Measurements from ENCODE around the gene ANKS6.

Gene ANKS6

DNA sequence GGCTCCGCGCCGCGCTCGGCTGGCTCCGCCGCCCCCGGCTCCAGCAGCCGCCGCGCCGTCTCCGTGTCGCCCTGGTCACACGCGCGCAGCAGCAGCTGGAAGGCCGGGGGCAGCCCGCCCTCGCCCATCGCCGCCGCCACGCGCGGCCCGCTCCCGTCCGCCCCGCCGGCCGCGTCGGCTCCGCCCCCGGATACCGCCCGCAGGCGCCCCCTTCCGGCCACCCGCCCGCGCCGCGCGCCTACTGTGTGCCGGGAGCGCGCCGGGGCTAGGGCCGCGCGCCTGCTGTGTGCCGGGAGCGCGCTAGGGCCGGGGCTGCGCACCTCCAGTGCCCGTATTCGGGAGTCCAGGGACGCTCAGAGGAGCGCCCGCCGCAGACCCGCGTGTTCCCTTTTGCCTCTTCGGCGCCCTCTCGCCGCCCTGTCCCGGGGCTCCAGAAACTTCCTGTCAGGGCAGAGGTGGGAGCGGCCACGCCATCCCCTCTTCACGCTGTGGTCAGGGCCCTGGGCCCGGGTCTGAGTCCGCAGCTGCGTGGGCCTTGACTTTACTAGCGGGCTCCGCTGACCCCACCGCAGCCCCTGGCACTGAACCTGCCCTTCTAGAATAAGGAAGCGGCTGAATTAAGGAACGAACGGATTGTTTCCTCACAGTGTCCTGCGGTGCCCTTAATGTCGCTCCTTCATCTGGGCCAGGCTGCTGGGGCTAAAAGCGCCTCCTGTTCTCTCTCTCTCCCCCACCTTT, at the start of gene ANKS6:
TSS of gene ANKS6 (minus strand) at position 192 of the 738 bp plus-strand sequence. CDS start at position 128, 64 bp downstream.
- peak in 52 of 58 donors; percentile 17 to 83 (median 69) for DNase-seq

DNA sequence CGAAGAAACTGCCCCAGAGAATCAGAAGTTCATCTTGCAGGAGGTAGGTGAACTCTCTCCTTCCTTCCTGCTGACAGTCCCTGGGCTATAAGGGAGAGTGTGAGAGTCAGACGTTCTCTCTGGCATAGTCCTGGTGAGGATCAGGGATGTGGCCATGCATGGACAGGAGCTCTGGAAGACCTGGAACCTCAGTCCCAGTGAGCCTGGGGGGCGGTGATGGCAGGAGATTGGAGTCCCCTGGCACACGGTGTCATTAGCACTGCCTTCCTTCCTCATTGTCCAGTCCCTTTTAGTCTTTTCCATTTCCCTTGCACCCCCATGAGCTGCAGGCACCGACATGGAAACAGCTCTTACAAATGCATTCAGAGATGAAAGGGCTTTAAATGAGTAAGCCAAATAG, 49.7 kb upstream of the ANKS6 start:
- DNase-seq, result no peak

DNA sequence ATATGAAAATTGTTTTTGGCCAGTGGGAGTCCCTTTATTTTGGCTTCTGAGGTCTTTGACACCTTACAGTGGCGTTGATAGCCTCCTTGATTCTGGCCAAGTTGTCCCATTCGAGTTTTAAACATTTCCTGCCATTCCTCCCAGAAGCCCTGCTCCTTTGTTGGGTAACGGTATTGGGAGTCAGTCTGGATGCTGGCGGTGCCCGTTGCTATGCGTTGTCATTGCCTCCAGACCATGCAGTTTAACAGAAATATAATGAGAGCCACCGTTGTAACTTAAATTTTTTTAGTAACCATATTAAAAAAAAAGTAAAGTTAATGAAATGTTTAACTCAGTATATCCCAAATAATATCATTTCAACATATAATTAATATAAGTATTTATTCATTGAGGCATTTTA, 46.2 kb upstream of the ANKS6 start:
- no peak for DNase-seq

DNA sequence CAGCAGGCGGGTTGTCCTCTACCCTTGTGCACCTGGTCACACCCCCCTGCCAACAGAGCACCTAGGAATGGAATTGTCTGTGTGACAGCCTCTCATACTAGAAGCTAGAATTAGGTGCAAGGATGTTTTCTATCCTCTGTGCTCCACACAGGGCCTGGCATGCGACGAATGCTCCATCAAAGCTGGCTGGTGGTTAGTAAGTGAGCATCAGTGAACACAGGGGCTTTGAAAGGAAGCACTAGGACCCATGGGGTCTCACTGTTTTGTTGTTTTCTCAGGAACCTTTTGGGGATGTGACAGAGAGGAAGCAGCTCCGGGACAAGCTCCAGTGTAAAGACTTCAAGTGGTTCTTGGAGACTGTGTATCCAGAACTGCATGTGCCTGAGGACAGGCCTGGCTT, 43.4 kb upstream of the ANKS6 start:
- DNase-seq, result no peak

DNA sequence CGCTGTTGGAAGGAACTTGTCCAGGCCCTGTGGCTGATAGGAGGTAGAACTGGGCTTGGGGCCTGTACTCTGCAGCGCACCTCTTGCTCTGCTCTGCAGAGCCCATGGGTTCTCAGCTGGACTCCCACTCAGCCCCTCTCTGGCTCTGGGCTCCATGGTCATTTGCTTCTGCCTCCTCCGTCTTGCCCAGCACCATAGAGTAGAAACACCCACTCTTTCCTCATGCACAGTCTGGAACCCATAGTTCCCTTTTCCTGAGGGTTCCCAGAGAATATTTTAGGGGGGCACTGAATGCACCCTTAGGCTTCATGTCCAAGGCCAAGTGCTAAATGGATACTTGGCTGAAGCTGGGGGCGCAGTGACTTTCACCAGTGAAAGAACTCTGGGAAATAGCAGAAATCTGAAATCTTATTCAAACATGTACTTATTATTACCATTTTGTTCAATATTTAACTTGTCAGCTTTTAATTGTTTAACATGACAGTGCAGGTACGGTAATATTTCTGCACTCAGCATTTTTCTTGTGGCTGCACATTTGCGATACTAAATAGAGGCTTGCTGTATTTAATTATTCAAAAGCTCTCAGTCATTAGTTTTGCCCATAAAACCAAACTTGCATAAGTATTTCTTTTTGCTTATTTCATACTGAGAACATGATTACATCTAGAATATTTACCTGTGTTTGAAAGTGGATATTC, 42.7 kb upstream of the ANKS6 start:
- no peak for DNase-seq

DNA sequence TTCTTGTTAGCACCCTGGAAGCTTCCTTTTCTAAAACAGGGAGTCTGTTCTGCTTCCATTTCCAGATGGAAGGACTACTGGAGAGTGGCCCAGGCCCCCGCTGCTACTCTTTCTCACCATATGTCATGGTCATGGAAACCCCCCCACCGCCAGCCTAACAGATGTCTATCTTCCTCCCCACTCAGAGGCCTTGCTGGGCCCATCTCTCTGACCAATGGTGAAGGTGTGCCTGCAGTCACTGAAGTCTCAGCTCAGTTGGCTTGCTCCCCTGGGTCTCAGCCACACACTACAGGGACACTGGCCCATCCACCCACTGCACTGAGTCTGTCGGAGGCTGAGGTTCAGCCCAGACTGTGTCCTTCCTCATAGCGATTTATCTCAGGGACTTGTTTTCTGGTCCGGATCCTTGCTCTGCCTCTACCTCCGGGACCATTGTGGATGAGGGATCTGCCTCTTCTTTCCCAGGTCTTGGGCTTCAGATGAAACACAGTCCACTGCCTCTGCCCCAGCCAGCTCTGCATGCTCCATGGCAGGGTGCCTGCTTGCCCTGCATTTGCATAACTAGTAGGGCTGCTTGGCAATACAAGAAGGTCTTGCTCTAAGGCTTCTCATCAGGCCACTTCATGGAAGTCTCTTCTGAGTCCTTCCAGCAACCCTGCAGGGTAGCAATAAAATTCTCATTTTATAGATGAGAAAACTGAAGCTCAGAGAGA, 42.0 kb upstream of the ANKS6 start:
- peak in 4 of 58 donors; percentile 2 to 7 (median 3) for DNase-seq

DNA sequence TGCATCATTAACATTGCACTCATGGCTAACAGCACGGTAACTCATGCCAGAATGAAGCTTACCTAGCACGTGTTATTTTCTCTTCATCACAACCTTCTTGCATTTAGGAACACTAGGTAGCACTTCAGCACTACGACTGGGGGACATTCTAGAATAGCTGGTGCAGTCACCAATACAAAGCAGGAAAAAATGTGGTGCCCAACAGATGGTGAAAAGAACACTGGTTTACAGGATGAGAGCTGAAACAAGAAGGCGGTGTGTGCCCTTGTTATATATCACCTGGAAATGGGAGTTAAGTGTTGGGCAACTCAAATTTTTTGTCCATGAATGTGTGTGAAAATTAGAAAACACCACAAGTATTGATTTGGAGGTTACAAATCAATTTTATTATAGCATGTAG, 41.2 kb upstream of the ANKS6 start:
- no peak for DNase-seq

DNA sequence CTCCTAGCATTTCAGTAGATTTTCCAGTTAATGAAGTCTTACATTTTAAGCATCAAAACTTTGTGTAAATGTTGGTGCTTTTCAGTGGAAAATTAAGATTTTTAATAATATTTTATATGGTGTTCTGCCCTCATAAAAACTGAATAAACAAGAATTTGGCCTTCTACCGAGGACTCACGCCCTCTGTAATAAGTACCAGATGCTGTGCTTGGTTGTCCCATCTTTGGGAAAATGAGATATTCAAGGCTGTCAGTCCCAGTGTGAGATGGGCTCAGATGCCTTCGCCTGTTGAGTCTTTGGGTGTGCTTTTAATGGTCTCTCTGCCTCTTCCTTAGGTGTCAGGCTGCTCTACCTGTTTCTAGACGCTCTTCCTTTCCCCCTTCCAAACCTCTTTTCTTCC, 39.9 kb upstream of the ANKS6 start:
- no peak for DNase-seq

DNA sequence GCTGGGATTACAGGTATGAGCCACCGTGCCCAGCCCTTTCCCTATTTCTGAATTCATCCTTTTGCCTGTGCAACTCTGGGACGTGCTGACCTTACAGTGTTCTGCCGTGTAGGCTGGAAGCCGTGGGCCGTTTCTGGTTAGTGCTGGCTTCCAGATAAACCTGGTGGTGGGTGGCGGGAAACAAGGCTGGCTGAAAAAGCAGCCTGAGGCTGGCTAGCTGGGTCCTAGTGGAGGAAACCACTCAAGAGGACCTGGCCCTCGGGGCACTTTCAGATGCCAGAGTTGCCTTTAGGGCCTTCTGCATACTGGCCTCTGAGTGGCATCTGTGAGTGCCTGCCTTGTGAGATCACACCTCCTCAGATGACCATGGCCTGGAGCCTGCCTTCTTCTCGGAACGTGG, 38.0 kb upstream of the ANKS6 start:
- no peak for DNase-seq

DNA sequence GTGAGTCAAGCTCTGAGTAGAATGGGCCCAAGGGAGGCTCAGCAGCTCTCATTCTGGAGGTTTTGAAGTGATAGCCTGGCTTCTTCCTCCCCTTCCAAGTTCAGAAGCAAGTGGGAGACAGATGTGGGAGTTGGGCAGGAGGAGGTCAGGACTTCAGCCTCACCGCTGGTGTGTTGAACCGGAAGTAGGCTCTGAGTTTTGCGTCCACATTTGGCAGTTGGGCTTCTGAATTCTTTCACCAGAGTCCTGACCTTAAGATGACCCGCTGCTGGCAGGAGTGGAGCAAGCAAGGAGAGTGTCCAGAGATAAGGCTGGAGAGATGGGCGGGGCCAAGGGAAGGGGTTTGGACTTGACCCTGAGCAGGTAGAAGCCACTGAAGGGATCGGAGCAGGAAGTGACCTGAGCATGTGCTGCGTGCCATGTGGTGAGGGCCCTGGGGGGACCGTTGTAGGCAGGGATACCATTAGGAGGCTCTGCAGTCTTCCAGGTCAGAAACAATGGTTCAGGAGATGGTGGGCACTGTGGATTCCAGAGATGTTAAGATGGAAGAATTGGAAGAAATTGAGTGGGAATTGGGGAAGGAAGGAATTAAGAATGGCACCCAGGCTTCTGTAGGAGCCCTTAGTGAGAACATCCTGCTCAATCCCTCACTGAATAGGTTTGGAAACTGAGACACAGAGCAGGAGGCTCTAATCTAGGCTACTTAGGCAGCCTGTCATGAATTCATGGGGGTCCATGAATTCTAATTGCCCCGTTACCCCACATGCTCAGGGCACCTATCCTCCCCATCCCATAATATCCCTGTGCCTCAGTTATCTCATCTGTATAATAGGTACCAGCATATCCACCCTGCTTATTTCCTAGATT, 37.0 kb upstream of the ANKS6 start:
- no peak for DNase-seq

DNA sequence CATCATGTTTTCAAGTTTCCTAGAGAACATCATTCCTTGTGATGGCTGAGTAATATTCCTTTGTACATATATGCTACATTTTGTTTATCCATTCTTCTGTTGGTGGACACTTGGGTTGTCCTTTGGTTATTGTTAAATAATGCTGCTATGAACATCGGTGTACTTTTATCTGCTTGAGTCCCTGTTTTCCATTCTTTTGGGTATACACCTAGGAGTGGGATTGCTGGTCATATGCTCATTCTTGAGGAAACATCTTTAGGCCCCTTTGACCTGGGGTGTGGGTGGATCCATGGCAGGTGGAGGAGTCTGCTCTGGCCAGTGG, 36.4 kb upstream of the ANKS6 start:
- DNase-seq, result no peak

DNA sequence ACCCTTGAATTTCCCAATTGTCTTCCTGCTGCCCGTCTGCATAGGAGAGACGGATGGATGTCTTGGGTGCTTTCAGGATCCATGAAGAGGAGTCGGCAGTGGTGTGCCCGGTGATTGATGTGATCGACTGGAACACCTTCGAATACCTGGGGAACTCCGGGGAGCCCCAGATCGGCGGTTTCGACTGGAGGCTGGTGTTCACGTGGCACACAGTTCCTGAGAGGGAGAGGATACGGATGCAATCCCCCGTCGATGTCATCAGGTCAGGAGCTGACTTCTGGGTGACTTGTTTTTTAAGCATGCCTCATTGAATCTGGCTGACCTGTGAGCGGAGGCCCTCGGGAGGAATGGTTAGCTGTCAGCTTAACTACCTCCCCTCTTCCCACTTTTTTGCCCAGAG, 35.3 kb upstream of the ANKS6 start:
- DNase-seq, result no peak

DNA sequence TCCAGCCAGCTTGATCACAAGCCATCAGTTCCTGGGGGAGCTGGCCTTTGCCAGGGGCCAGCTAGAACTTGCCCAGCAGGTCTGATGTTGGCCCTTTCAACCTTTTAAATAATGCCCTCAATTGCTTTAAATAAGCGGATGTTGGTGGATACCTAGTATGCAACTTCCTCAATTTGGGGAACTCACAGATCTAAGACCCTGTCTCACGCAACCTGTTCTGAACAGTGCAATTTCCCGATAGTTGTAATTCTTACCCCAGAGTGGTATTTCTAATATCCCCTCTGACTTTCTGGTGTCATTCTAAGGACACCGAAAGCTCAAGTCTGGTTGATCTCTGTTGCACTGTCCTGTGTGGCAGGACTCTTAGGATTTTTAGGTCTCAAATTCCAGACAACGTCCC, 34.2 kb upstream of the ANKS6 start:
- DNase-seq, result no peak

DNA sequence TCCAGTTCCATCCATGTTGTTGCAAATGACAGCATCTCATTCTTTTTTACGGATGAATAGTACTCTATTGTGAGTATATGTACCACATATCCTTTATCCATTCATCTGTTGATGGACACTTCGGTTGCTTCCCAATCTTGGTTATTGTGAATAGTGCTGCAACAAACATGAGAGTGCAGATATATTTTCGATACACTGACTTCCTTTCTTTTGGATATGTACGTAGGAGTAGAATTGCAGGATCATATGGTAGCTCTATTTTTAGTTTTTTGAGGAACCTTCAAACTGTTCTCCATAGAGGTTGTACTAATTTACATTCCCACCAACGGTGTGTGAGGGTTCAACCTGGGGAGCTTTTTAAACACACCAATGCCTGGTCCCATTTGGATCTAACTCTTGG, 33.4 kb upstream of the ANKS6 start:
- DNase-seq, result no peak

DNA sequence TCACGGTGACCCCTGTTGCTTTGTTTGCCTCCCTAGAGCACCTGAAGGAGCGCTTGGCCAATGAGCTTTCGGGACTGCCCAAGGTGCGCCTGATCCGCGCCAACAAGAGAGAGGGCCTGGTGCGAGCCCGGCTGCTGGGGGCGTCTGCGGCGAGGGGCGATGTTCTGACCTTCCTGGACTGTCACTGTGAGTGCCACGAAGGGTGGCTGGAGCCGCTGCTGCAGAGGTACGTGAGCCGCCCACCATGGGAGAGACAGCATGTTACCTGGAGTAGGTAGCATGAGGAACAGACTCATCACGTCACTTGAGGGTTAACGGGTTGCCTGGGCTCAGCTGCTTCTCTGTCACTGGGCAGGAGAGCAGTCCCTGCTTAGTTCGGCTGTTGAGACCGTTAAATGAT, 30.4 kb upstream of the ANKS6 start:
- DNase-seq, result no peak

DNA sequence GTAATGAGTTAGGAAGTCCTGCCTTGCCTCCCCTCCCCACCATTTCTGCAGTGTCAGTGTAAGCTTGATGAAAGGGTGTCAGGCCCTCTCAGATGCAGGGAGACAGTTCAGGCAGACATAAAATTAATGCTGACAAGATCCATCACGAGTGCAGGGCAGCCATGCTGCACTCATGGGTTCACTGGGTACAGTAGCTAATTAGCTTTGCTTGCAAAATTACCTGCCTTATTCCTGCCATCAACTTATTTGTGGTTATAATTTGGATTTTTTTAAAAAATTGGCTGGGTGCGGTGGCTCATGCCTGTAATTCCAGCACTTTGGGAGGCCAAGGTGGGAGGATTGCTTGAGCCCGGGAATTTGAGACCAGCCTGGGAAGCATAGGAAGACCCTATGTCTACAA, 29.1 kb upstream of the ANKS6 start:
- no peak for DNase-seq

DNA sequence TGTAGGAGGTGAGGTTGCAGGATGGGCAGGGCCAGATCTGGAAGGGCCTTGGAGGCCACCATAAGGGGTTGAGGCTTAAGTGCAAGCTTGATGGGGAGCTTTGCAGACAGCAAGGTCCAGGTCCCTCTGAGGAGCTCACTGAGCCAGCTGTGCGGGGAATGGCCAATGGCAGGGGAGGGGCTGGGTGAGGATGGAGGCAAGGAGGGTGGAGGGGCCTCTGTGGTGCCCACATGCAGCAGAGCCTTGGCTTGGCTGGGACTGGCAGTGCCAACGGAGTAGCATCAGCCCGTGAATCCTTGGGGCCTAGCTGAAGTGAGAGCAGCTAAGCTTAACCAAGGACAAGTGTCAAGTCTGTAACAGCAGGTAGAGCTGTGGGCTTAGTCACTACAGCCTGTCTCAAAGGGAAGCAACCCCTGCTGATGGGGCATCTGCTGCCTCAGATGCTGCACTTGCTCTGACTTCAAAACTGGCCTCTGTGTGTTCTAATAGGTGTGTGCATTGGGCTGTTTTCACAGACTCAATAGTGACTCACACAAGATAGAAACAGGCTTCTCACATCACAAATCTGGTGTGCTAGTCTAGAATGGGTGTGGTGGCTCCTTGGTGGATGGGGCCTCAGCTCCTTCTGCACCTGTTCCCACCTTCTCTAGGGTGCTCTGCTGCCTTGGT, 27.4 kb upstream of the ANKS6 start:
- DNase-seq, result no peak

DNA sequence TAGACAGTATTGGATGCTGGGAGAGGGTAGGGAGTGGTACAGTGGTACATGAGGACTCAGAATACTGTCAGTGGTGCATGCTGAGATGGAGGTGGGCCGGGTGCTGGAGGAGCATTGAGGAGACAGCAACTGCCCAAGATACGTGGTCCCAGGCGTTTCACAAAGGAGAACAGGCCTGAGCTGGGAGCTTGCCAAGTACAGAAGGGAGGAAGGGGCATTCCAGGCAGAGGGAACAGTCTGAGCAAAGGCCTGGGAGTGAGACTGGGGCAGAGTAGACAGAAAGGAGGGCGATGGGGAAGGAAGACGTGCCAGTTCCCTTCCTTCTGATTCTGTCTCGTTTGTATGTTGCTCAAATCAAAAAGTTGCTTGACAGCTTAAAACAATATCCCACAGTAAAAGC, 26.3 kb upstream of the ANKS6 start:
- DNase-seq, result no peak

DNA sequence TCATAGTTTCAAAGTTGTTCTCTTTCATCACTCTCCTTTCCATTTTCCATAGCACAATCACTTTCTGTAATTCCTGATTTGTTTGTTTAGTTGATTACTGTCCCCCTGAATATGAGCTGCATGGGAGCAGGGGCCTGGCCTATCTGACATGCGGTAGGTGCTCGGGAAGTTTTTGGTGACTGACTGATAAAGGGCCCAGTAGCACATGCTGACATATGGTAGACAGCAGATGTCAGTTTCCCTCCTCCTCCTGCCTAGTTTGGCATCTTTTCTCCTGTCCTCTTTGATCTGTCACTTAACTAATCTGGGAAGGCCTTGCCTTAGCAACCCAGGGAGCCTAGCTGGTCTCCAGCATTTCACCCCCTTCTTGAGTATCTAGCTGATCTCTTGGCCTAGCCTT, 25.5 kb upstream of the ANKS6 start:
- DNase-seq, result no peak

DNA sequence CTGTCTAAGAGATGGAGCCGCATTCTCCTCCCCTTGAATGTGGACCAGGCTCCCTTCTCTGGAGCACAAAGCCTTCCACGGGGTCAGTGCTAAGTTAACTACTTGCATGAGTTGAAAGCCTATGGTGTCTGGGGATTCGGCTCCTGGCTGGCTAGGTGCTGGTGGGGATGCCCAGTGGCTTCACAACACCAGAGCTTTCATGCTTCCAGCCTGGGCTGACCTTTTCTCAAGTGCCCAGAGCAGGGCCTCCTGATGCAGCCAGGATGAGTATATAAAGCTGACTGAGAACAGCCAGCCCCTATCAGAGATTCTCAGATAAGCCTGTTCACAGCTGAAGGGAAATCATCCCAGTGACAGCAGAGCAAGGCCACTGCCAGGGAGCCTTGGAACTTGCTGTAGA, 22.9 kb upstream of the ANKS6 start:
- no peak for DNase-seq

DNA sequence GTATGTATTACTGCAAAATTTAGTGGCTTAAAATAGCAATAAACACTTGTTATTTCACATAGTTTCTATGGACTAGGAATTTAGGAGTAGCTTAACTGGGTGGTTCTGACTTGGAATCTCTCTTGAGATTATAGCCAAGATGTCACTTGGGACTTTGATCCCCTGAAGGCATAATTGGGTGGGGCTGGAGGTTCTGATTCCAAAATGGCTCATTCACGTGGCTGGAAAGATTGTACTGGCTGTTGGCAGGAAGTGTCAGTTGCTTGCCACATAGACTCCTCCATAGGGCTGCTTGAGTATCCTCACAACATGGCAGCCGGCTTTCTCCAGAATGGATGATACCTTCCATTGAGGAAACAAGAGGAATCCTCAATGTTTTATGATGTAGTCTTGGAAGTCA, 22.4 kb upstream of the ANKS6 start:
- DNase-seq, result no peak
